Panc1 (cell line): Measurements from ENCODE around the gene FSHR.

Experiments
- POLR2AphosphoS5 ChIP-seq: IDR thresholded peaks from 2 replicates; pipeline ENCODE4 v1.6.1; 2012; ENCODE audit warnings: mild to moderate bottlenecking, low read depth, low read length, moderate library complexity
- SIN3A ChIP-seq: IDR thresholded peaks from 2 replicates; pipeline ENCODE4 v1.6.1; 2012; ENCODE audit warnings: low read depth, mild to moderate bottlenecking, low read length, moderate library complexity, borderline replicate concordance; ENCODE audit not compliant: insufficient read depth
- TCF7L2 ChIP-seq: IDR thresholded peaks from 2 replicates; pipeline ENCODE4 v1.6.1; 2011; ENCODE audit warnings: mild to moderate bottlenecking, low read depth, low read length, inconsistent platforms
- TF ChIP-seq, protein P1 (sequence below): fragments of 450-650 bp; IDR thresholded peaks from 2 replicates; pipeline ENCODE4 v1.5.1; 2017; ENCODE audit warnings: mild to moderate bottlenecking
- TF ChIP-seq, protein P2 (sequence below), 2 experiments: IDR thresholded peaks; 2 replicates each; pipeline ENCODE4 v1.6.1; 2011 to 2012; ENCODE audit warnings: low read depth in 2 of 2, control low read depth in 1 of 2, low read length in 1 of 2, mild to moderate bottlenecking in 1 of 2, moderate library complexity in 1 of 2; ENCODE audit not compliant: insufficient read depth in 1 of 2

DNA sequence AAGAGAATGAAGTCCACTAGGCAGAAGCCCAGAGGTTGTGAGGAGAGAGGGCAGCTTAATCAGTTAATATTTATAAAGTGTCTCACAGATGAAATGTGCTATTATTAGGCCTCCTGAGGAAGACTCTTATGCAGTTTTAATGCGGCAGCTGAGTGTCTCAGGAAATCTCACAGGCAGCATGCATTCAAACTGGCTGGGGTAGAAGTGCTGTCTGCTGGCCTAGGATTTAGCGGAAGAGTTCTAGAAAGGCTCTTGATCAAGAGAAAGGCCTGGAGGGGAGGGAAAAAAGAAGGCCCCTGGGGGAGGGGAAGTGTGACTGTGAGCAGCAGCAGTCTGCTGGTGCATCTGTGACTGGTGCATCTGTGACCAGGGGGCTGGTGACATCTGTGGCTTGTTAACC is 133.0 kb downstream of the FSHR start:
- TF ChIP-seq, protein P1, sequence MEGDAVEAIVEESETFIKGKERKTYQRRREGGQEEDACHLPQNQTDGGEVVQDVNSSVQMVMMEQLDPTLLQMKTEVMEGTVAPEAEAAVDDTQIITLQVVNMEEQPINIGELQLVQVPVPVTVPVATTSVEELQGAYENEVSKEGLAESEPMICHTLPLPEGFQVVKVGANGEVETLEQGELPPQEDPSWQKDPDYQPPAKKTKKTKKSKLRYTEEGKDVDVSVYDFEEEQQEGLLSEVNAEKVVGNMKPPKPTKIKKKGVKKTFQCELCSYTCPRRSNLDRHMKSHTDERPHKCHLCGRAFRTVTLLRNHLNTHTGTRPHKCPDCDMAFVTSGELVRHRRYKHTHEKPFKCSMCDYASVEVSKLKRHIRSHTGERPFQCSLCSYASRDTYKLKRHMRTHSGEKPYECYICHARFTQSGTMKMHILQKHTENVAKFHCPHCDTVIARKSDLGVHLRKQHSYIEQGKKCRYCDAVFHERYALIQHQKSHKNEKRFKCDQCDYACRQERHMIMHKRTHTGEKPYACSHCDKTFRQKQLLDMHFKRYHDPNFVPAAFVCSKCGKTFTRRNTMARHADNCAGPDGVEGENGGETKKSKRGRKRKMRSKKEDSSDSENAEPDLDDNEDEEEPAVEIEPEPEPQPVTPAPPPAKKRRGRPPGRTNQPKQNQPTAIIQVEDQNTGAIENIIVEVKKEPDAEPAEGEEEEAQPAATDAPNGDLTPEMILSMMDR = no peak
- no peak for TF ChIP-seq SIN3A
- TF ChIP-seq, protein P2, sequence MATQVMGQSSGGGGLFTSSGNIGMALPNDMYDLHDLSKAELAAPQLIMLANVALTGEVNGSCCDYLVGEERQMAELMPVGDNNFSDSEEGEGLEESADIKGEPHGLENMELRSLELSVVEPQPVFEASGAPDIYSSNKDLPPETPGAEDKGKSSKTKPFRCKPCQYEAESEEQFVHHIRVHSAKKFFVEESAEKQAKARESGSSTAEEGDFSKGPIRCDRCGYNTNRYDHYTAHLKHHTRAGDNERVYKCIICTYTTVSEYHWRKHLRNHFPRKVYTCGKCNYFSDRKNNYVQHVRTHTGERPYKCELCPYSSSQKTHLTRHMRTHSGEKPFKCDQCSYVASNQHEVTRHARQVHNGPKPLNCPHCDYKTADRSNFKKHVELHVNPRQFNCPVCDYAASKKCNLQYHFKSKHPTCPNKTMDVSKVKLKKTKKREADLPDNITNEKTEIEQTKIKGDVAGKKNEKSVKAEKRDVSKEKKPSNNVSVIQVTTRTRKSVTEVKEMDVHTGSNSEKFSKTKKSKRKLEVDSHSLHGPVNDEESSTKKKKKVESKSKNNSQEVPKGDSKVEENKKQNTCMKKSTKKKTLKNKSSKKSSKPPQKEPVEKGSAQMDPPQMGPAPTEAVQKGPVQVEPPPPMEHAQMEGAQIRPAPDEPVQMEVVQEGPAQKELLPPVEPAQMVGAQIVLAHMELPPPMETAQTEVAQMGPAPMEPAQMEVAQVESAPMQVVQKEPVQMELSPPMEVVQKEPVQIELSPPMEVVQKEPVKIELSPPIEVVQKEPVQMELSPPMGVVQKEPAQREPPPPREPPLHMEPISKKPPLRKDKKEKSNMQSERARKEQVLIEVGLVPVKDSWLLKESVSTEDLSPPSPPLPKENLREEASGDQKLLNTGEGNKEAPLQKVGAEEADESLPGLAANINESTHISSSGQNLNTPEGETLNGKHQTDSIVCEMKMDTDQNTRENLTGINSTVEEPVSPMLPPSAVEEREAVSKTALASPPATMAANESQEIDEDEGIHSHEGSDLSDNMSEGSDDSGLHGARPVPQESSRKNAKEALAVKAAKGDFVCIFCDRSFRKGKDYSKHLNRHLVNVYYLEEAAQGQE (IDR thresholded peaks at IDR 0.05; ENCODE audit: insufficient read depth in 1 of 2, low read depth in 2 of 2, low read length in 1 of 2) = no peak
- TF ChIP-seq POLR2AphosphoS5 = no peak
- no peak for TF ChIP-seq TCF7L2
